ENCODE data around the gene MYCBPAP. TPM values are rescaled to one million over a fixed set of nuclear protein-coding genes. Genes with fewer than 3 reads are reported as not detected.

The MYCBPAP gene
- total RNA-seq, 1 experiment from 2014 or later: 1.1 TPM

GRCh38 chr17:50531428-50532025 lies 23.3 kb downstream of the MYCBPAP start:
- no peak for DNase-seq (ENCODE audit: low read depth)
- in situ Hi-C loops (cut with HindIII; ENCODE audit: low pct_unique_long_range_greater_than_20kb, low sequenced_read_pairs): no loop called here

- no peak for DNase-seq (ENCODE audit: low read depth)
- in situ Hi-C loops (cut with HindIII; ENCODE audit: low pct_unique_long_range_greater_than_20kb, low sequenced_read_pairs): no loop called here
These were observed 24.3 kb downstream of the MYCBPAP start, which contains the start of gene EPN3 for GRCh38 chr17:50532452-50533024. Gene EPN3, plus strand, starts transcription at chr17:50532735. Its CDS starts 3,822 bp downstream, at chr17:50536557.

- in situ Hi-C loops (cut with HindIII; ENCODE audit: low pct_unique_long_range_greater_than_20kb, low sequenced_read_pairs): no loop called here
- no peak for DNase-seq (ENCODE audit: low read depth)
These were observed 24.9 kb downstream of the MYCBPAP start for GRCh38 chr17:50533185-50533584.

- DNase-seq (ENCODE audit: low read depth): no peak
- in situ Hi-C loops (cut with HindIII; ENCODE audit: low pct_unique_long_range_greater_than_20kb, low sequenced_read_pairs): no loop called here
These were observed 25.5 kb downstream of the MYCBPAP start for GRCh38 chr17:50533720-50534148.

DNA sequence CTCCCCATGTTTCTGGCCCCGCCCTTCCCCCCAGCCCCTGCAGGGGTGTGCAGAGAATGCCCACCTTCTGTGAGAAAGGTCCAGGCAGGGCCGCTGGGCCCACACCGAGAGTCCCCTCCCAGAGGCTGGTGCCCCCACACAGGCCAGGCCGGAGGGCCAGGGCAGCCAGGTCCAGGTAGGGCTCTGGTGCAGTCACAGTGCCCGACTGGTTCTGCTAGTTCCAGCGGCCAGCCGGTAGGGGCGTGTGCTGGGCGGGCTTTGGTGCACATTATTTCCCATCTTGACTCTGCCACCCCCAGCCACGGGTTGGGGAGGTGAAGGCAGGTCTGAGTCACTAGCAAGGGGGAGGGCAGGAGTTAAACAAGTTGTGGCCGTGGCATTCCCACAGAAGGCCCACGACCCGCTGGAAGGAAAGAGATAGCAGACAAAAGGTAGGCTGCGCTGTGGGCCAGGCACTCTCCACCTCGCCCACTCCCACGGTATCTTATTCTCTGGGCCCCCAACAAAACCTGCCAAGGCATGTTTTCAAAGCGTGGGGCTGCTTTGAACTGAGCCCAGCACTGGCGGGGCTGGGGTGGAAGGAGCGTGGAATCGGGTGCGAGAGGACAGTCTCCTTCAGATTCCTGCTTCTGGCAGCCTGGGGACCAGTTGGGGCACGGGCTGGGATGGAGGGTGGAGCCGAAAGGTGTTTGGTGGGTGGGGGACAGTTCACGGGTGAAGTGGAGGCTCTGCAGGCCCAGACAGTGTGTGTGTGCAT lies 26.2 kb downstream of the MYCBPAP start:
- peak; percentile 34 for DNase-seq (ENCODE audit: low read depth)
- in situ Hi-C loops (cut with HindIII; ENCODE audit: low pct_unique_long_range_greater_than_20kb, low sequenced_read_pairs): no loop called here

DNA sequence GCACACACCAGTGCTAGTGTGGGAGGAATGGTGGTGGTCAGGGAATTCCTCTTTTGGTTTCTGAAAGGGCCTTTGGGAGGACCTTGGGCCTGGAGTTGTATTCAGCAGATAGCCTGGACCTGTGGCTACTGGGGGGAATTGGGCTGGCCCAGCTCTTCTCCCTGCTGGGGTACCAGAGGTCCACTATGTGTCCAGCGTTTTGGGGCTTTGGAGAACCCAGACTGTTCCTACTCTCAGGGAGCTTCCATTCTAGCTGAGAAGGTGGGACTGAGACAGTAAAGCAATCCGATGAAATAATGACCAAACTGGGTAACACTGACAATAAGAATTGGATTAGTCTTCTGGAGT lies 26.7 kb downstream of the MYCBPAP start:
- DNase-seq (ENCODE audit: low read depth): no peak
- in situ Hi-C loops (cut with HindIII; ENCODE audit: low pct_unique_long_range_greater_than_20kb, low sequenced_read_pairs): no loop called here

- in situ Hi-C loops (cut with HindIII; ENCODE audit: low pct_unique_long_range_greater_than_20kb, low sequenced_read_pairs): no loop called here
- DNase-seq (ENCODE audit: low read depth): no peak
These were observed 27.2 kb downstream of the MYCBPAP start for GRCh38 chr17:50535407-50535806.

GRCh38 chr17:50536683-50537646 lies 28.7 kb downstream of the MYCBPAP start:
- no peak for DNase-seq (ENCODE audit: low read depth)
- in situ Hi-C loops (cut with HindIII; ENCODE audit: low pct_unique_long_range_greater_than_20kb, low sequenced_read_pairs): no loop called here

GRCh38 chr17:50537721-50538548 lies 29.7 kb downstream of the MYCBPAP start:
- in situ Hi-C loops (cut with HindIII; ENCODE audit: low pct_unique_long_range_greater_than_20kb, low sequenced_read_pairs): no loop called here
- DNase-seq (ENCODE audit: low read depth): no peak

DNA sequence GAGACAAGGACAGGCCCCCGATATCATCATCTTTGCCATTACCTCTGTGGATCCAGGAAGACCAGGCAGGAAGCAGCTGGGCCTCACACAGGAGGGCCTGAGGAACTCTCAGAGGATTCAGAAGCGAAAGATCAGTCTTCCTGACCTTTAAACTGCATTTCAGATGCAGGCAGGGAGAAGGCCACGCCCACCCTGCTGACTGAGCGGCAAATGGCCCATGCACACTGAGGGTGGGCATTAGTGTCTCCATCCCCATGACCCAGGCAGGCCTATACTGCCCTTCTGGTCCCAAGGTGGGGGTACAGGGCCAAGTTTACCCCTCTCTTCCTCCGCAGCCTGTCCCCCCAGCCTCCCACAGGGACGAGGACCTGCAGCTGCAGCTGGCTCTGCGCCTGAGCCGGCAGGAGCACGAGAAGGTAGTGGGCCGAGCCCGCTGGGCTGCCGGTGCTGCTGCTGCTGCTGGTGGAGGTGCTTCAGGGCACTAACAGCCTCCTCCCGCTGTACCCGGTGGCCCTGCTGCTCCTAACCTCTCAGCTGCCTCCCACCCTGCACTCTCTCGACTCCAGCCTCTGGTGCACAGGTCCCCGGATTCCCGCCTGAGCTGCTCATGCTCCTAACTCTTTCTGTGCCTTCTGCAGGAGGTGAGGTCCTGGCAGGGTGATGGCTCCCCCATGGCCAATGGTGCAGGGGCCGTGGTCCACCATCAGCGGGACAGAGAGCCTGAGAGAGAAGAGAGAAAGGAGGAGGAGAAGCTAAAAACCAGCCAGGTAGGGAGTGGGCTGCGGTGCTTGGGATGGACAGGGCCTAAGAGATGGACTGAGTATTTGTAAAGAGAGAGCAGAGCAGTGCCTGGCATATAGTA lies 30.5 kb downstream of the MYCBPAP start:
- in situ Hi-C loops (cut with HindIII; ENCODE audit: low pct_unique_long_range_greater_than_20kb, low sequenced_read_pairs): no loop called here
- no peak for DNase-seq (ENCODE audit: low read depth)

- in situ Hi-C loops (cut with HindIII; ENCODE audit: low pct_unique_long_range_greater_than_20kb, low sequenced_read_pairs): no loop called here
- DNase-seq (ENCODE audit: low read depth): peak; percentile 39
These were observed 31.7 kb downstream of the MYCBPAP start for GRCh38 chr17:50539762-50540559.

- in situ Hi-C loops (cut with HindIII; ENCODE audit: low pct_unique_long_range_greater_than_20kb, low sequenced_read_pairs): no loop called here
- DNase-seq (ENCODE audit: low read depth): no peak
These were observed 32.5 kb downstream of the MYCBPAP start for GRCh38 chr17:50540560-50541401.

GRCh38 chr17:50541402-50541715 lies 33.1 kb downstream of the MYCBPAP start:
- in situ Hi-C loops (cut with HindIII; ENCODE audit: low pct_unique_long_range_greater_than_20kb, low sequenced_read_pairs): no loop called here
- no peak for DNase-seq (ENCODE audit: low read depth)

DNA sequence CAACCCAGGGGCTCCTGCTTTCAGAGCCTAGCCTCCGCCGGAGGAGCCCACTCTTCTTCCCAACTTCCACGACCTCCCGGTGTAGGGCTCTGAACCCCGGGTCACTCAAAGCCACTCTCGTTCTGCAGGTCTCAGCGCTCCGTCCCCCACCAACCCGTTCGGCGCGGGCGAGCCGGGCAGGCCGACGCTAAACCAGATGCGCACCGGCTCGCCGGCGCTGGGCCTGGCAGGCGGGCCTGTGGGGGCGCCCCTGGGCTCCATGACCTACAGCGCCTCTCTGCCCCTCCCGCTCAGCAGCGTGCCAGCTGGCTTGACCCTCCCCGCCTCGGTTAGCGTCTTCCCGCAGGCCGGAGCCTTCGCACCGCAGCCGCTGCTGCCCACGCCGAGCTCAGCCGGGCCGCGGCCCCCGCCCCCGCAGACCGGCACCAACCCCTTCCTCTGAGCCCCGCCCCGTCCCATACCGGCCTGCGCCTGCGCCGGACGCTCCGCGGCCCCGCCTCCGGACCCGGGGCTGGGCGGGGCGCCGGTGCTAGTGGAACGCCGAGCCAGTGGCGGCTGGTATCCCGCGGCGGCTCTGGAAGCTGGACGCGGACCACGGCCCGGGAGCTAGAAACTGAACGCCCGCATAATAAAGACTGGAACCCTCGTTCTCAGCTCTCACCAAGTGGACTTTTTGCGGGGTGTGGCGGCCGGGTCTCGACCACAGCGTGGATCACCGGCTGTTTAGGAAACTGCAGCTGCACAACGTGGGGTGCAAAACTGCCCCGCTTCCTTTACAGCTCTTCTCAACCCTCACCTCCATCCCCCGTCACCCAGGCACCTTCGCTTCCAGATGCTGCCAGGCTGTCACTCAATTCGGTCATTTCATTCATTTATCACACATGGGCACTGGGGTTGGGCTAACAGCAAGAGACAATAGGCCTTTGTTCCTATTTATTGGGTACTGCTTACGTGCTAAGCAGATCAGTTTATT lies 33.8 kb downstream of the MYCBPAP start:
- in situ Hi-C loops (cut with HindIII; ENCODE audit: low pct_unique_long_range_greater_than_20kb, low sequenced_read_pairs): no loop called here
- DNase-seq (ENCODE audit: low read depth): peak; percentile 82

Measured in Caki2 (cell line).